SH-SY5Y (cell line): Measurements from ENCODE around the gene DAGLA.

Experiments used
- GATA2 ChIP-seq: IDR thresholded peaks from 2 replicates; pipeline ENCODE4 v1.6.1; 2011; ENCODE audit warnings: mild to moderate bottlenecking, low read depth, low read length
- GATA3 ChIP-seq: IDR thresholded peaks from 2 replicates; pipeline ENCODE4 v1.6.1; 2011; ENCODE audit warnings: low read depth, mild to moderate bottlenecking, low read length, moderate library complexity

DNA sequence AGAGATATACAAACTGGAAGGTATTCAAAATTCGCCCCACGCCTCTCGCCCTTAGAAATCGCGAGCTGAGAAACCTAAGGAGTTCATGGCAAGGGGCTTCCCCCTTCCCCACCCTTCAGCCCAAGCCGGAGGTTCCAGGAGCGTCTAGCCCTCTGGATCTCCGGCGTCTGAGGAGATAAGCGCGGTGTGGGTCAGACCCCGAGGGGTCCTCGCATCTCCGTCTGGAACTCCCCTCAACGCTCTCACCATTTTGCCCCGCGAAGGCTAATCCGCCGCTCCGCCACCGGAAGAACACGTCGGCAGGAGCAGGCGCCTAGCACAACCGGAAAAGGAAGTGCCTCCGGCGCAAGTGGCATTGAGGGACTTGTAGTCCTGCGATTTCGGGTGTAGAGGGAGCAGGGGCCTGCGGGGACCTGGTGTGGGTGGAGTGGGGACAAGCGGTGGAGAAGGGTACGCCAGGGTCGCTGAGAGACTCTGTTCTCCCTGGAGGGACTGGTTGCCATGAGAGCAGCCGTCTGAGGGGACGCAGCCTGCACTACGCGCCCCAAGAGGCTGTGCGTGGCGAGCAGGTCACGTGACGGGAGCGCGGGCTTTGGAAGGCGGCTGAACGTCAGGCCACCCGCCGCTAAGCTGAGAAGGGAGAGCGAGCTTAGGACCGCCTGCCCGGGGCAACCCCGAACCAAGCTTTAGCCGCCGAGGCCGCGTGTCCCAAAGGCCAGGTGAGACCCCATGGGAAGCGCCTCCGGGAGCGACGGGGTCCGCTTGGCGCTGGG, 112.3 kb downstream of the DAGLA start, which contains the start of the genes FEN1 and TMEM258:
- TF ChIP-seq GATA2 (no peak), GATA3 (no peak)
